ENCODE measurements around the gene GATB.
A peak's percentile ranks its signal among the peaks of the same experiment; 100 is the strongest.

GATB gene

DNA sequence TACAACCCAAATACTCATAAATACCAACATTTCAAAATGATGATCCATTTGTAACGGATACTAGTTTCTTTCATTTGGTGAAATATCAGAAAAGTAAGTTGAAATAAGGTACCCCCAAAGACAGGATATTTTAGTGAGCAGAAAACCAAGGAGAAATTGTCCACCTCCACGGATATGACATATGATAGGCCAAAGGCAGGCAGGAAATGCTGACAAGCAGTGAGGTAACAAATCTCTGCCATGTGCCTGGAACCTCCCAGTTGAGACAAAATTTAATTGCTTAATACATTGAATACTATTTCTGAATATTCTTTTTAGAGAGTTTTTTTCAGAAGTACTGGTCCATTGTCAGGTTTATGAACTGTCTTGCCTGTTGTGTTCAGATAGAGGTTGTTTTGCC, 118.8 kb downstream of the GATB start:
- TF ChIP-seq GATA1 (IDR thresholded peaks at IDR 0.05; ENCODE audit: low read depth, low read length) (no peak), POLR2A (IDR thresholded peaks at IDR 0.05; ENCODE audit: low read length) (no peak)
- no peak for DNase-seq

DNA sequence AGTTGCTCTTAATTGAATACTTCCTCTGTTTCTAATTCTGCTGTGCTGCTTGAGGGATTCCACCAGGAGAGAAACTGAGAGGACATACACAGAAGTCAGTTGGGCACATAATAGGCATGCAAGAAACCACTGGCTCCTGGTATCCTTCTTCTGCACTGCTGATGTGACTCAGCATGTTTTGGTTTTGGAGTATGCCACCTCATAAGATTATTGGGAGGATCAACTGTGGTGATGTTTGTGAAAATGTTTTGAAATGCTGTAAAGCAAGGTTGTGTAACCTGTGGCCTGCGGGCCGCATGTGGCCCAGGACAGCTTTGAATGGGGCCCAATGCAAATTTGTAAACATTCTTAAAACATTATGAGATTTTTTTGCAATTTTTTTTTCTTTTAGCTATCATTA, 119.6 kb downstream of the GATB start:
- TF ChIP-seq GATA1 (IDR thresholded peaks at IDR 0.05; ENCODE audit: low read depth, low read length) (no peak), POLR2A (IDR thresholded peaks at IDR 0.05; ENCODE audit: low read length) (no peak)
- DNase-seq, result peak; percentile 10 to 40

DNA sequence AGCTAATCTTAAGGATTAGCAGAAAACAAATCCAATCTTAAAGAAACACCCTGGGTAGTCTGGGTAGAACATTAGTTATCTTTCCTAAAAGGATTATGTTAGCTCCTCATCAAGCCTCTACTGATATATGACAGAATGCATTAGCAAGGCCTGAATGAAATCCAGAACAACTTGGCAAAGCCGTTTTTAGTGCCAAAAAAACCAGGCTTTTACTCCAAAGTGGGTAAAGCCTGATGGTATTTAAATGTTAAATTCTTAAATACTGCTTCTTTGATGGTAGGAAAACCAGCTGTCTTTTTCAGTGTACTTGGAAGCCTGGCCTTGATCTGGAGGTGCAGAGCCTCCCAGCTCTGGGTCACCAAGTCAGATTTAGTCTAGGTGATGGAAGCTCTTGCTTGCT, 120.4 kb downstream of the GATB start:
- DNase-seq, result no peak
- TF ChIP-seq GATA1 (IDR thresholded peaks at IDR 0.05; ENCODE audit: low read depth, low read length), result no peak
- no peak for TF ChIP-seq POLR2A (IDR thresholded peaks at IDR 0.05; ENCODE audit: low read length)

DNA sequence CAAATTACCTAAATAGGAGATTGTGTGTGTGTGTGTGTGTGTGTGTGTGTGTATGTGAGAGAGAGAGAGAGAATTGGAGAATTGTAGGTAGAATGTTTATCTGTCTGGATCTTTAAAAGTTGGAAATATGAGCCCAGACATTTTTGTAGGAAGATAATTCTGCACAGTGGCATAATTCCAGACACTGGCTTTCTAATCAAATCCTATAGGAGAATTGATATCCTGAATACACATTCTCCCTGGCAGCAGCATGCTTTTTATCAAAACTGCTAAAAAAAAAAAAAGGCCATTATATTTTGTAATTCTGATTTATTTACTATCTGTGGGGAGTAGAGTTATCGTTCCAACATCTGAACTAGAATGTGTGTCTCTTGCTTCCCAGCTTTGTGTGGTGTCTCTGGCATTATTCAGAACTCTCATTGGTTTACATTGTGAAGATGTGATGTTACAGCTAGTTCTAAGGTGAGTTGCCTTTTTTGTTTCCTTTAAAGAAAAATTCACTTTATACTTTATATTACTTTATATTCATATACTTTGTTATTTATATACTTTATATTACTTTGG, 122.4 kb downstream of the GATB start:
- TF ChIP-seq GATA1 (IDR thresholded peaks at IDR 0.05; ENCODE audit: low read depth, low read length), result no peak
- TF ChIP-seq POLR2A (IDR thresholded peaks at IDR 0.05; ENCODE audit: low read length), result no peak

DNA sequence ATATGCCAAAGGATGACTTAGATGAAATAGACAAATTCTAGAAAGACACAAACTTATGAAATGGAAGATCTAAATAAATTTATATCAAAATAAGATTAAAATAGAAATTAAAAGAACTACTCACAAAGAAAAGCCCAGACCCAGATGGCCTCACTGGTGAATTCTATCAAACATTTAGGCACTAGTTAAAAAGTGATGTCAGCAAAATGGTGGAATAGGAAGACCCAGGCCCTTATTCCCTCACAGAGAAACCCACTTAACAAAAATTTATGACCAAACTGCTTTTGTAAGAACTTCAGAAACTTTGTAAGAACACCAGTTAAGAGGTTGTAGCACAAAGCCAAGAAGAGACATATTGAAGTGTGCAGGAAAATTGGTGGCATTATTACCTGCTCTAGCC, 129.5 kb downstream of the GATB start:
- no peak for DNase-seq
- TF ChIP-seq POLR2A (IDR thresholded peaks at IDR 0.05; ENCODE audit: low read length), result no peak
- TF ChIP-seq GATA1 (IDR thresholded peaks at IDR 0.05; ENCODE audit: low read depth, low read length), result no peak

More for the DNA sequence above, 122.4 kb downstream of the GATB start:
- DNase-seq, result no peak

DNA sequence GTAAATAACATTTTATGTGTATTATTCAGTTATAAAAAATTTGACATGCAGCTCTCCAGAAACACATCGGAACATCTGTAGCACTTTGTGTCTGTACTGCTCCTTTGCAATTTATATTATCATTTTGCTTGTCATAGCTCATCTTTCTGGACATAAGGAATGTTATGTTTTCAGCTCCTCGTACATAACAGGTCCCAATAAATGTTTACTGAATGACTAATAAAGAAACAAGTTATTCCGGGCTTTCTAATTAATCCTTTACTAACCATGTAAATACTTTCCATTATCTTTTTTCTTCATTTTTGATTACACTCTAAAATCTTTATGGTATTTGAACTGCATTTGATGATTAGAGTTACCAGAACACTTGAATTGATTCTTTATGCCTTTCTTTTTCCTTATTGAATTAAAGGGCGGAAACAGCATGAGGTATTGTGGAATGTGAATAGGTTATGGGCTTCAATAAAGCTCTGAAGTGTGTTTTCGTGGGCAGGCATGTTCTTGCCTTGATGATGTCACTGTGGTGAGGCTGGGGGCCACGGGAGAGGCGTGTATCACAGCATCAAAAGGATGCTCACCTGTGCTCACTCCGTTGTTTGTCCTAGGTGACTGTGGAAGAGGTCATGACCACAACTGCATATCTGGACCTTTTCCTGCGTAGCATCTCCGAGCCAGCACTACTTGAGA, 131.6 kb downstream of the GATB start:
- TF ChIP-seq GATA1 (IDR thresholded peaks at IDR 0.05; ENCODE audit: low read depth, low read length) (no peak), POLR2A (IDR thresholded peaks at IDR 0.05; ENCODE audit: low read length) (no peak)
- no peak for DNase-seq

DNA sequence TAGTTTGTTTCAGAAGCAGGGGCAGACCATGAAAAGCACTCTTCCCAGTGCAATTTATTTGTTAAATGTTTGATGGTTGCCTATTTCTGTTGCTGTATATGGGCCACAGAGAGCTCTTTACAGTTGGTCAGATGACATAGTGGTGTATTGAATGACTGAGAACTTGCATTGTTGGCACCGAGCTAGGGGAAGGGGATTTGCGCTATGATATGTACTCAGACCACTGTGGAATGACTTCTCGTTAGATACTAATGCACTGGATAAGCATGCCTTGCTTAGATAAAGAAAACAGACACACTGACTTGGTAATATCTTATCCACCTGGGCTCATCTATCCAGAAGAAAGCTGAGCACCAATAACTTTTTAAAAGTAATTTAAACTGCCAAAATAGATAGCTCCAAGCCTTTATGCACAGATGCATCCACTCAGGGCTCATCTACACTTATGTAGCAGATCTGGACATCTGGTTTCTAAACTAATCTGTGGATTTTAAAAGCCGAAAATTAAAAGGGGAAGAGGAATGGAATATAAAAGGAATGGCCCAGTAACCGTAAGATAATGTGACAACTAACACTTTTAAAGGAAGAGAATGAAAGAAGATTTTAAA, 132.7 kb downstream of the GATB start:
- no peak for DNase-seq
- TF ChIP-seq POLR2A (IDR thresholded peaks at IDR 0.05; ENCODE audit: low read length) (no peak), GATA1 (IDR thresholded peaks at IDR 0.05; ENCODE audit: low read depth, low read length) (no peak)

DNA sequence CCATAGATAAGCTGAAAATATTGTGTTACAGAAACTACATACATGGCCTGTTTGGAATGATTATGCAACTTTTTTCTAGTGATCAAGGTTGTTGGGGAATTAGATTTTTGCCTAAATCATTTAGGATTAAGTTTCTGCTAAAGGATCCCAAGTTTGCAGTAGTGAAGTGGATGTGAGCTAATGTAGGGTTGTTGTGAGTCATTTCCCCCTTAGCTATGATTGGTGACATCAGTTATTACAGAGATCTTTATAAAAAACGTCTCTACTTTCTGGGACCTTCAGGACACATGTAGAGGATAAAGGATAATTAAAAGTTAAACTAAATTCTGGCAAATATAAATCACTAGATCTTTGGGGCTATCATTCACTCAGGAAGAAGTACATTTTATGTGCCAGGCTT, 133.3 kb downstream of the GATB start:
- TF ChIP-seq POLR2A (IDR thresholded peaks at IDR 0.05; ENCODE audit: low read length) (no peak), GATA1 (IDR thresholded peaks at IDR 0.05; ENCODE audit: low read depth, low read length) (no peak)
- DNase-seq, result no peak

DNA sequence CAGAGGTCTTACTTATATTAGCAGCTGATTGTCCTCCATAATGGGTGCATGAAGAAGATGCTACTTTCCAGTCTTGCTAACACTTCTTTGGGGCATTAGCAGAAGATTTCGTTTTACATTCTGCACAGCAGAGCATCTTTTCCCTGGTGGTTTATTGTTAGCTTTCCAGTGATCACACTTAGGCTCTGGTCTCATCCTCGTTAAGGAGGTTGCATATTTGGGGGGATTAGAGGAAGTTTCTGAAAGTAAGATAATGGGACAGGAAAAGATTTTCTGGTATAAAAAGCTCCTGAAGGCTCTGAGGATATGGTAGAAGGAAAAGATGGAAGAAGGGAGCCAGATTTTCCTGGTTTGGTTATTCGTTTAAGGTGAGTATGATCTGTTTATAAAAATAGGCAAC, 134.1 kb downstream of the GATB start:
- no peak for TF ChIP-seq POLR2A (IDR thresholded peaks at IDR 0.05; ENCODE audit: low read length)
- no peak for TF ChIP-seq GATA1 (IDR thresholded peaks at IDR 0.05; ENCODE audit: low read depth, low read length)
- no peak for DNase-seq

DNA sequence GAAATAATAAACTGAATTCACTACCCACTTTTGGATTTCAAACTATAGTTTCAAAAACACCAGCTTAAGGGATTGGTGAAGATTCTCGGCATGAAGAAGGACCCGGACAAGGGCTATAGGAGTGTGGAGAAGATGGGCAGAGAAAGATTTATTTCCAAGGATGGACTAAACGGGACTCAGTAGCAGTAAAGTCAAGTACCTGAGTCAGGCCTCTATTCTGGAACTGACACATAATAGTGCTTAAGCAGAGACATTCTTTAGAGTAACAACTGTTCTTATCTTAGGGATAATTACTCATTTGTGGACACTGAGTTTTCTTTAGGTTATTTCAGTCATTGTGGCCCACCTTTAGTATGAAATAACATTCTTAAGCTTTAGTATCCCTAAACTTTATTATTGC, 134.6 kb downstream of the GATB start:
- no peak for DNase-seq

DNA sequence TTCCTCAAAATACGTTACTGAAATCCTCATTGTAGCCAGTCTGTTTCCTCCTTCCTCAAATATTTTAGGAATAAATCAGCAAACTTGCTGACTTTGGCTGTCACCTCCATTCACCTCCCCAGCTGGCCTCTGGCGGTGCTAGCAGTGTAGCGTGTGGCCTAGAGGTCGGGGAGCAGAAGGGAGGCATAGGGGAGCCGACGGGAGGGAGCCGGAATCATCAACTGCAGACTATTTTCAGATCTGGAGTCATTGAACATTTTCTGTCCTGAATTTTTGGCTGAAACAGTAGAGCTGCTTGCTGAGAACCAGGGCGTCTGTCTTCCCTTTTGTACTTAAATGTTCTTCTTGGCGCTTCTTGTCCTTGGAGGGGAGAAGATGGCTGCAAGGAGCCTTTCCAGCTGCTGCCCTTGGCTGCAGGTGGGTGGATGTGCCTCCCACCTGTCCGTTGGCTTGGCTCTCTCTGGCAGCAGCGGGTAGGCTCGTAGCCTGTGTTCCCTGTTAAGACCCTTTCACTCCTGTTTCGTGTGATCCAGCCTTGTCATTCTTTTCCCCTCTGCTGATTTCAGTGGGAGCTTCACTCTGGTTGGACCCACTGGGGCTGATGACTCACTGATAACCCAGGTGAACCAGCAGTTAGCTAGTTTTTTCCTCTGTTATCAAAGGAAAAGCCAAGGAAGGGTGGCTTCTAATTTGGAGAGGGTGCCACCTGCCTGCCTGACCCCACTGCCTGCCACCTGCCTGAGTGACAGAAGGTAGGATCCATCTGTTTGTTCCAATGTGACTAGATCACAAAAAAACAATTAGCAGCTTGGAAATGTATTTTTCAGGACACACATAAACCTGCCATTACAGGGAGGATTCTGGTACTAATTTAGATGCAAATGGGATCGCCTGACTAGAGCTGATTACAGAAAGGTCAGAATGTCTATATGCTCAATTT, 135.9 kb downstream of the GATB start:
- no peak for DNase-seq
- TF ChIP-seq GATA1 (IDR thresholded peaks at IDR 0.05; ENCODE audit: low read depth, low read length) (no peak), POLR2A (IDR thresholded peaks at IDR 0.05; ENCODE audit: low read length) (no peak)

More for the DNA sequence above, 134.6 kb downstream of the GATB start:
- TF ChIP-seq GATA1 (IDR thresholded peaks at IDR 0.05; ENCODE audit: low read depth, low read length) (no peak), POLR2A (IDR thresholded peaks at IDR 0.05; ENCODE audit: low read length) (no peak)
